ENCODE measurements around the gene CHRNA4.

GRCh38 chr20:63371291-63371865, 10.2 kb upstream of the CHRNA4 start:
- TF ChIP-seq POLR2A (IDR thresholded peaks at IDR 0.05) (no peak), CTCF (IDR thresholded peaks at IDR 0.05) (no peak)

Data from testis (tissue), 2 donors.